Endometrial microvascular endothelial cells (primary cell): ENCODE results near the gene KCNJ6. TPM values are rescaled to one million over a fixed set of nuclear protein-coding genes. Genes with fewer than 3 reads are reported as not detected.

Source experiments
- in situ Hi-C: cut with HindIII; loops from 2 replicates; pipeline ENCODE4 v1.10.0; 2017; ENCODE audit warnings: low sequenced_read_pairs, low pct_unique_long_range_greater_than_20kb; ENCODE audit errors: inconsistent ontology term
- total RNA-seq: library from RNA; depleted of rRNA; stranded (reverse); fragments of >200 nt; gene quantifications from one replicate; pipeline ENCODE4 v1.2.3, GENCODE V29; 2015; ENCODE audit errors: inconsistent ontology term

The KCNJ6 gene
- total RNA-seq, 1 donor from 2014 or later = not detected

DNA sequence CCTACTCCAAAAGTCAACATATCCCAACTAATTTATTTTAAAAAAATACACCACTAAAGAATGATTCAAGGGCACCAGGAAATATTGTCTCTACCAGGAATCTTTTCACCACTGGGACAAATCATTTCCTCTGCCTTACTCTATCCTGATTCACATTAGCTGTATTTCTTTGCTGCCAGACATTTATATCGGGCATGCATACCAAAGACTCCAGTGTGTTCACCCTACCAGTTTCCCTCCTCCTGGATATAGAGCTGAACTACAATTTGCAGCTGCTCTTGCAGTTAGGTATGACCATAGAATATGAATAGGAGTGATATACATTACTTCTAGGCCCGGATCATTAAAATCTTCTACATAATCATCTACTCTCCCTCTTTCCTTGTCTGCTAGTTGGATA lies 7.6 kb downstream of the KCNJ6 start:
- in situ Hi-C loops = no loop called here

DNA sequence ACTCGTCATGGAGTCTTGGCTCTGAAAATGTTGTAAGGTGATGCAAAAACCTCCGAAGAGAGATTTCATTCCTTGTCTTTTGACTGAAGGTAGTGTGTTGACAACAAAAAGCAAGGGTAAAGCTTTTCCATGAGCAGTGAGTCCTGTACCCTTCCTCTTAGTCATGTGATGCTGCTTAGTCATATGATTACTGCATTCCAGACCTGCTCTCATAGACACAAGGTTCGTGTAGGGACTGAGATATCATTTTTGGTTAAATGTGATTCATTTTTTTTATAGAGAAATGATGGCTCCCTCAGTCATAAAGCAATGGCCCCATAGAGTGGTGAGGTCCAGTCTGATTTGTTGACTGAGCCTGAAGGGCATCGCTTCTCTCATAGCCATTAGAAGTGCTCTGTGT lies 9.2 kb downstream of the KCNJ6 start:
- in situ Hi-C loops = no loop called here

- in situ Hi-C loops = no loop called here
Measured at GRCh38 chr21:37905291-37905690, 11.0 kb downstream of the KCNJ6 start.

GRCh38 chr21:37904856-37905255 lies 11.4 kb downstream of the KCNJ6 start:
- in situ Hi-C loops = no loop called here

- in situ Hi-C loops = no loop called here
Measured at GRCh38 chr21:37903396-37903795, 12.9 kb downstream of the KCNJ6 start.

GRCh38 chr21:37899146-37899545 lies 17.1 kb downstream of the KCNJ6 start:
- in situ Hi-C loops = no loop called here

- in situ Hi-C loops = no loop called here
Measured at GRCh38 chr21:37896788-37897187, 19.5 kb downstream of the KCNJ6 start.

GRCh38 chr21:37891972-37892371 lies 24.3 kb downstream of the KCNJ6 start:
- in situ Hi-C loops = no loop called here

DNA sequence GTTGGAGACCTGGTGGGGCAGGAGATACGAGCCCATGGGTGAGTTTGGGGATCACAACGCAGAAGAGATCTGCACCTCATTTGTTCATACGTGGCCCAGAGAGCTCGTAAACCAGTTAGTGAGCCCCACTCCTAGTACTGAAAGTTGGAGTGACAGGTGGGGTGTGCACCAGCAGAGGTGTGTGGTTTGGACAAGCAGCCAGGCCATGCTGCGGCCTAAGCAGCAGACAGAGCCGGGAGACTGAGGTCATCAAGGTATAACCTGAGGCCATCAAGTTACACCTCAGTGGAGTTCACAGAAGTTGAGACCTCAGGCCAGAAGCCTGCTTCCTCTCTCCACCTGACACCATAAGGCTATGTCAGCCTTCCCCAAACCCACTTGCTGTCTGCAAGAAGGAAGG lies 27.6 kb downstream of the KCNJ6 start:
- in situ Hi-C loops = no loop called here

DNA sequence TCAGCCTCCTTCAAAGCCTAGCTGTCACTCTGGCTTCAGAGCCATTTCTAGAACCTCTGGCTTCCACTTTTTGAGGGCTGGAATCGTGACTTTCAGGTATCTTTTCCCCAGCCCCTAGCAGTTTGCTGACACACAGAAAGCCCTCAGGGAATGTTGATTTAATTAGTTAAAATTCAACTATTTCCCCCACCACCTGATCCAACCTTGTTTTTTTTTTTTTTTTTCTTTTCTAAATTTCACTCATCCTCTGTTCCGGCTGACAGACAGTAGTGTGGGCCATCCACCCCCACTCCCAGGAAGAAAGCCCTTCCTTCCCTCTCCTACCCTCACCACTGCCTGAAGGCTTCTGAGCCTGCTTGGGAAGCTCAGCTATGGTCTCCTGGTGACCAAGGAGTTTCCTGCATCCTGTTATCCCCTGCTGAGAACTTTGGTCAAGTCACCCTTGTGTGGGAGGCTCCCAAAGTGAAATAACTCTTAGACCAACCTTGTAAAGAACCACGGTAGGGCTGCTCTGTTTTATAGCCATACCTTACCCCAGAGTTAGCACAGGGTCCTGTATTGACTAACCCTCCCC lies 29.4 kb downstream of the KCNJ6 start:
- in situ Hi-C loops = no loop called here

- in situ Hi-C loops = no loop called here
Measured at GRCh38 chr21:37886120-37886519, 30.1 kb downstream of the KCNJ6 start.

- in situ Hi-C loops = no loop called here
Measured at GRCh38 chr21:37878946-37879660, 37.2 kb downstream of the KCNJ6 start.

DNA sequence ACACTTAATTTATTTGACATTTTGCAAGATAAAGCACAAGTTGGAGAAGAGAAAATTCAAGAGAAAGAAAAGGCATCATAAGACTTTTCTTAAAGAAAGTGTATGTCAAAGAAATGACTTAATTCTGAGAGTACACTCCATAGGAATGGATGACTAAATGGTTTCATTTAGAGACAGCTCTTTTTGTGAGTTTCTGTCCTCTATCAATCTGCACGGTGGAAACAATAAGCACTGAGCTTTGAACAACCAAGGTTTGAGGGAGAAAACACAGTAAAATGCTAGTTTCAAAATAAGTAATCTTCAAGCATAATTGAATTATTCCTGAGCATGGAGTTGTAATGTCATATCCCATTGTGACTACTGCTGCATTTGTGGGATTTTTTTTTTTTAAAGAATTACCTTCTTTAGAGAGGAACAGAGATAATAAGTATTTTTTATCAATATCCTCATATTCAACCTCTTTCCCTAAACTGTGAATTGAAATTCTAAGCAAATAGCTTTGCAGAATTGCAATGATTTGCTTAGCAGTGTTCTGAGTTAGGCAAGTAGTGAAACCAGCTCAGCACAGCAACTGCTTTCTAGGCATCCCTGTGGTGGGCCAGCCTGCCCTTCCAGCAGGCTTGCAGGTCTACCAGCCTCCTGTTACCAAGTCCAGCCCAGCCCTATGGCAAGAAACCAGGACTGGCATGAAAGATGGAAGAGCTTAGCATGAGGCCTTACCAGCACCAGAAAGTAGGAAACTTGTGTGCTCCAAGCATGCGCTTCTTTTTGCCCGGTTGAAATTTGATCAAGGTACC lies 38.2 kb downstream of the KCNJ6 start:
- in situ Hi-C loops = no loop called here

DNA sequence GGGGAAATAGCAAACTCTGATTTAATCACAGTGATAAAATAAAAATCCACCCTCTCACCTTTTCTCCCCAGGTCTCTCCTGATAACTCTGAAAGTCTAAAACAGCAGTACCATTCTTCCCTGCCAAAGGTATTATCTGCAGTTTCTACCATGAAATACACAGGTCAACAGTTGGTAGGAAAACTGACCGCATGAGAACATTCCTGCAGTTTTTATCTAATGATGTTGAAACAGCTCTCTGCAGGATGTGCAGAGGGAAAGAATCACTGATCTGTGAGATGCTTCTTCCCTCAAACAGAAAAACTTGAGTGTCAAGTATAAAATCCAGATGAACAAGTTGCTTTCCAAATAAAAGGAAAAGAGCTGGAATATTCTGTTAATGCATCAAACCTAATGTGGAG lies 39.1 kb downstream of the KCNJ6 start:
- in situ Hi-C loops = no loop called here

GRCh38 chr21:37876561-37876960 lies 39.7 kb downstream of the KCNJ6 start:
- in situ Hi-C loops = no loop called here

GRCh38 chr21:37874904-37875780 lies 41.1 kb downstream of the KCNJ6 start:
- in situ Hi-C loops = no loop called here

- in situ Hi-C loops = no loop called here
Measured at GRCh38 chr21:37874481-37874880, 41.8 kb downstream of the KCNJ6 start.

- in situ Hi-C loops = no loop called here
Measured at GRCh38 chr21:37873655-37874054, 42.6 kb downstream of the KCNJ6 start.
